B cell (primary cell): ENCODE measurements around the gene IGLL5. TPM values are rescaled to one million over a fixed set of nuclear protein-coding genes. Genes with fewer than 3 reads are reported as not detected.

Source experiments
- ATAC-seq: fragments of 200-7000 bp; cut with Tn5 transposase; one replicate; pipeline ENCODE4 v1.10.0; 2021; ENCODE audit warnings: low read depth, mild to moderate bottlenecking, moderate number of reproducible peaks, moderate library complexity
- CTCF ChIA-PET: fragments of 350-600 bp; sonication (Branson Sonifier 250); formaldehyde crosslinking; loops from one replicate; lab custom pipeline; 2021; ENCODE audit warnings: antibody characterized with exemption, inconsistent platforms; lab: Charles Lee
- POLR2A ChIA-PET: fragments of 350-600 bp; sonication (Branson Sonifier 250); formaldehyde crosslinking; loops from one replicate; lab custom pipeline; 2021; ENCODE audit warnings: antibody characterized with exemption; lab: Charles Lee
- DNase-seq: peaks from one replicate; pipeline ENCODE4 v3.0.0; 2013
- H2AFZ ChIP-seq: 2 replicates; pipeline ENCODE4 v1.6.1; 2012; ENCODE audit warnings: mild to moderate bottlenecking, low read depth, low read length; ENCODE audit not compliant: insufficient read depth, poor library complexity, severe bottlenecking
- H3K27ac ChIP-seq, 2 donors: 1 replicate in 1 of 2; 2 replicates in 1 of 2; pipeline ENCODE4 v1.5.1; 2012 to 2013; ENCODE audit warnings: low read length in 2 of 2, mild to moderate bottlenecking in 2 of 2, moderate library complexity in 1 of 2
- H3K27me3 ChIP-seq, 4 experiments: fragments of 200-600 bp in 1 of 4; sonication (generic) in 1 of 4; replicated peaks in 1 of 4; 1 replicate in 2 of 4; 2 replicates in 2 of 4; pipeline versions ENCODE4 v1.6.1 to v1.7.0; 2013 to 2016; ENCODE audit warnings: low read length in 3 of 4, mild to moderate bottlenecking in 2 of 4, mixed read lengths in 1 of 4, moderate library complexity in 1 of 4; ENCODE audit not compliant: insufficient read depth in 4 of 4, control insufficient read depth in 3 of 4; ENCODE audit errors: control extremely low read depth in 1 of 4
- H3K36me3 ChIP-seq, 2 experiments: replicated peaks in 1 of 2; 1 replicate in 1 of 2; 2 replicates in 1 of 2; pipeline versions ENCODE4 v1.6.1 to v1.7.1; 2013; ENCODE audit warnings: low read length in 1 of 2; ENCODE audit not compliant: insufficient read depth in 2 of 2, control insufficient read depth in 1 of 2; ENCODE audit errors: control extremely low read depth in 1 of 2, extremely low read depth in 1 of 2
- H3K4me1 ChIP-seq, 2 donors: fragments of 200-600 bp in 1 of 2; sonication (generic) in 1 of 2; 1 replicate in 1 of 2; 2 replicates in 1 of 2; pipeline versions ENCODE4 v1.5.1 to v1.6.1; 2013 to 2017; ENCODE audit warnings: low read length in 2 of 2; ENCODE audit not compliant: control insufficient read depth in 2 of 2, insufficient read depth in 2 of 2
- H3K4me2 ChIP-seq: replicated peaks from 2 replicates; pipeline ENCODE3; 2012; ENCODE audit warnings: mild to moderate bottlenecking, low read depth, low read length; ENCODE audit not compliant: poor library complexity, severe bottlenecking
- H3K4me3 ChIP-seq, 5 experiments: fragments of 200-600 bp in 1 of 5; sonication (generic) in 1 of 5; 1 replicate in 3 of 5; 2 replicates in 2 of 5; pipeline versions ENCODE4 v1.5.1 to v1.7.0; 2011 to 2016; ENCODE audit warnings: low read length in 4 of 5, mild to moderate bottlenecking in 4 of 5, low read depth in 2 of 5, control low read depth in 1 of 5, moderate library complexity in 1 of 5; ENCODE audit not compliant: insufficient read depth in 1 of 5; ENCODE audit errors: control extremely low read depth in 1 of 5, extremely low read depth in 1 of 5
- H3K79me2 ChIP-seq: fragments of 200-600 bp; sonication (generic); one replicate; pipeline ENCODE4 v1.6.0; 2016; ENCODE audit warnings: low read length; ENCODE audit not compliant: control insufficient read depth, insufficient read depth
- H3K9ac ChIP-seq: fragments of 200-600 bp; sonication (generic); 2 replicates; pipeline ENCODE4 v1.6.1; 2017; ENCODE audit warnings: mild to moderate bottlenecking, low read length, moderate library complexity
- H3K9me3 ChIP-seq, 3 donors: one replicate each; pipeline versions ENCODE4 v1.6.1 to v1.7.1; 2013; ENCODE audit warnings: low read length in 2 of 3; ENCODE audit not compliant: control insufficient read depth in 2 of 3, insufficient read depth in 1 of 3; ENCODE audit errors: control extremely low read depth in 1 of 3
- H4K20me1 ChIP-seq: 2 replicates; pipeline ENCODE4 v1.6.0; 2012; ENCODE audit warnings: mild to moderate bottlenecking, low read length; ENCODE audit not compliant: insufficient read depth, control insufficient read depth, poor library complexity, severe bottlenecking
- H3K27ac Mint-ChIP-seq: one replicate; pipeline ENCODE4 v1.8.0; 2021; ENCODE audit warnings: mixed read lengths
- H3K27me3 Mint-ChIP-seq: one replicate; pipeline ENCODE4 v1.8.0; 2021; ENCODE audit warnings: mixed read lengths
- H3K4me1 Mint-ChIP-seq: one replicate; pipeline ENCODE4 v1.8.0; 2021; ENCODE audit warnings: mixed read lengths
- H3K4me3 Mint-ChIP-seq: one replicate; pipeline ENCODE4 v1.8.0; 2021; ENCODE audit warnings: mixed read lengths
- H3K9me3 Mint-ChIP-seq: one replicate; pipeline ENCODE4 v1.8.0; 2022; ENCODE audit warnings: mixed read lengths; ENCODE audit not compliant: insufficient read depth
- WGBS: methylation state at CpG from one replicate; pipeline ENCODE4 v1.1.5; 2013; ENCODE audit warnings: missing lambda C conversion rate; ENCODE audit not compliant: insufficient coverage; 5-methylcytosine and 5-hydroxymethylcytosine counted together
- intact Hi-C: fragments of 100-400 bp; cut with micrococcal nuclease; formaldehyde crosslinking; loops from one replicate; pipeline ENCODE4 v1.10.0; 2022
- polyA plus RNA-seq: library from polyadenylated mRNA; depleted of rRNA; stranded (reverse); fragments of >200 nt; gene quantifications from 2 replicates; pipeline ENCODE4 v1.2.3, GENCODE V29; 2012
- total RNA-seq, 2 donors: library from RNA; stranded (reverse); fragments of 120-200 nt in 1 of 2; gene quantifications; 1 replicate in 1 of 2; 2 replicates in 1 of 2; pipeline versions ENCODE4 v1.2.3 to v1.2.4, GENCODE V29; 2013 to 2022
- TF ChIP-seq, protein P1 (sequence below): fragments of 200-600 bp; IDR thresholded peaks from one replicate; pipeline ENCODE4 v1.8.0; 2022; ENCODE audit warnings: antibody characterized with exemption, mild to moderate bottlenecking

IGLL5 gene
- total and polyA plus RNA-seq, 2 donors (not counting 1 experiment from before 2014, with no cell fraction given), result 39.8 to 365 TPM

DNA sequence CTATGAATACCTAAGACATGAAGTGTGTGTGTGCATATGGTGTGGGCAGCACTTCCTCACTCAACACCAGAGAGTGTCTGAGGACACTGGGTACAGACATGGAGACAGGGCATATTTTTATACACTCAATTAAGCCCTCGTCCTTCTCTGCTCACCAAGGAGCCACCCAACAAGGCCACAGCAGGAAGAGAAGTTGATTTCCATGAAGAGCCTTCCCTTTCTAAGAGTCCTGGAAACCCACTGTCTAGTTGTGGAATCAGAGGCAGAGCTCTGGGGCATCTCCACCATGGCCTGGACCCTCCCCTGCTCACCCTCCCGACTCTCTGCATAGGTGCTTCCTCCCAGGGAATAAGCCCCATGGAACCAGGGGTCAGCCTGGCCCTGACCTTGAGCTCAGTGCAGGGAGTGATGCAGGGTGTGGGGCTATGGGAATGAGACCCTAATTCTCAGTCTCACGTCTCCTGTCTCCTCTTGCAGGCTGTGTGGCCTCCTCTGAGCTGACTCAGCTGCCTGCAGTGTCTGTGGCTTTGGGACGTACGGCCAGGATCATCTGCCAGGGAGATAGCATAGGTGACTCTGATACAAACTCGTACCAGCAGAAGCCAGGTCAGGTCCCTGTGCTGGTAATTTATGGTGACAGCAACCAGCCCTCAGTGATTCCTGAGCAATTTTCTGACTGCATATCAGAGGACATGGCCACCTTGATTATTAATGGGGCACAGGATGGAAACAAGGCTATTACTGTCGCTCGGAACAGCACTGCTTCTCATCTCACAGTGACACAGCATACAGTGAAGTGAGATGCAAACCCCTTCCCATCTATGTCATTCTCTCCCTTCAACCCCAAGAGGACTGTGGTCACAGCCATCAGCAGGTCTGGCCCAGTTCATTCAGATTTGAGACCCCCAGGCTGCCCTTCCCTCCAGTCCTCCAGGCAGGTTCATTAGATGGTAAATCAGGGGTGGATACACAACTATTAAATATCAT is 14.6 kb upstream of the IGLL5 start:
- Histone ChIP-seq H3K36me3 (no peaks in the 10 kb centered on the region), H3K27me3 (peaks cover 0 to 6% (median 3%) of the 10 kb centered on the region in 4 experiments), H3K9me3 (peaks cover 1 to 35% (median 18%) of the 10 kb centered on the region in 3 donors), H3K9ac (no peak overlapping the region), H3K4me2 (no peak overlapping the region), H3K4me1 (peaks cover 30 to 35% of the 10 kb centered on the region in 2 donors), H3K4me3 (no peak overlapping the region), H2AFZ (no peak overlapping the region), H4K20me1 (no peaks in the 10 kb centered on the region), H3K79me2 (no peaks in the 10 kb centered on the region), H3K27ac (no peak overlapping the region)
- Mint-ChIP-seq H3K27me3 (peaks cover 3% of the 10 kb centered on the region), H3K4me3 (no peak overlapping the region), H3K4me1 (peaks cover 38% of the 10 kb centered on the region), H3K9me3 (peaks cover 2% of the 10 kb centered on the region), H3K27ac (peak overlapping the region; percentile 53)
- TF ChIP-seq, protein P1, sequence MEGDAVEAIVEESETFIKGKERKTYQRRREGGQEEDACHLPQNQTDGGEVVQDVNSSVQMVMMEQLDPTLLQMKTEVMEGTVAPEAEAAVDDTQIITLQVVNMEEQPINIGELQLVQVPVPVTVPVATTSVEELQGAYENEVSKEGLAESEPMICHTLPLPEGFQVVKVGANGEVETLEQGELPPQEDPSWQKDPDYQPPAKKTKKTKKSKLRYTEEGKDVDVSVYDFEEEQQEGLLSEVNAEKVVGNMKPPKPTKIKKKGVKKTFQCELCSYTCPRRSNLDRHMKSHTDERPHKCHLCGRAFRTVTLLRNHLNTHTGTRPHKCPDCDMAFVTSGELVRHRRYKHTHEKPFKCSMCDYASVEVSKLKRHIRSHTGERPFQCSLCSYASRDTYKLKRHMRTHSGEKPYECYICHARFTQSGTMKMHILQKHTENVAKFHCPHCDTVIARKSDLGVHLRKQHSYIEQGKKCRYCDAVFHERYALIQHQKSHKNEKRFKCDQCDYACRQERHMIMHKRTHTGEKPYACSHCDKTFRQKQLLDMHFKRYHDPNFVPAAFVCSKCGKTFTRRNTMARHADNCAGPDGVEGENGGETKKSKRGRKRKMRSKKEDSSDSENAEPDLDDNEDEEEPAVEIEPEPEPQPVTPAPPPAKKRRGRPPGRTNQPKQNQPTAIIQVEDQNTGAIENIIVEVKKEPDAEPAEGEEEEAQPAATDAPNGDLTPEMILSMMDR, result no peak
- intact Hi-C loops, result no loop called here
- ATAC-seq, result no peak
- WGBS, result 95% methylated on average over 8 of the region's 8 CpGs
- DNase-seq, result no peak
- CTCF ChIA-PET, result interaction anchor here (0.7 to 3.7 kb wide), 7 partner anchors 8 to 120 kb away, joined by 3 to 23 read pairs (median 4); no protein-coding TSS in a partner anchor
- POLR2A ChIA-PET, result interaction anchor here (0.6 kb wide), 1 partner anchor 436 kb away, joined by 3 read pairs; no protein-coding TSS in a partner anchor
